Left cardiac atrium (tissue), 4 donors: Measurements from ENCODE around the gene PET117. TPM values are rescaled to one million over a fixed set of nuclear protein-coding genes. Genes with fewer than 3 reads are reported as not detected.
"Not testable (repeated sequence)": the region's sequence is repeated elsewhere in the genome, so short reads cannot be mapped to it uniquely, and the experiment has no call there.

Experiments used
- ATAC-seq, 2 donors: fragments of 200-7000 bp; cut with Tn5 transposase; one replicate each; pipeline ENCODE4 v1.9.1; 2020; ENCODE audit warnings: mild to moderate bottlenecking in 2 of 2, moderate library complexity in 2 of 2
- DNase-seq: peaks from one replicate; pipeline ENCODE4 v3.0.0-alpha.2; 2020
- intact Hi-C, 2 donors: fragments of 100-400 bp; cut with DNase I; formaldehyde crosslinking; loops; one replicate each; pipeline versions ENCODE4 v1.14.1 to v1.15.1; 2022 to 2023
- total RNA-seq, 2 donors: library from RNA; stranded (reverse); fragmentation: NEBNext Ultra II Directional; extraction: Animal tissue kit (Norgen Biotek cat#: 25700); gene quantifications; one replicate each; pipeline ENCODE4 v1.2.1, GENCODE V29; 2021
- donor health status: DM: no; HTN: yes; CAD: no.
- donor health status: DM: no; HTN: yes; CAD: no; lungs with severe emphysema.
- donor health status: DM: yes; HTN: yes; CAD: no.
- donor health status: Dilated cardiomyopathy.

PET117 gene
- total RNA-seq, 2 donors from 2014 or later, result 9.7 to 10.7 TPM

- ATAC-seq (no peak), DNase-seq (no peak)
- intact Hi-C loops, result loop anchor here in 1 of 2 donors (5.0 kb wide), 2 partner anchors 147 to 478 kb away; partner anchors contain the start of gene ZNF133
Observed at GRCh38 chr20:18139832-18140231, 2.2 kb downstream of the PET117 start.

- intact Hi-C loops, result no loop called here
- DNase-seq, result no peak
- ATAC-seq, result no peak
Observed at GRCh38 chr20:18144541-18145099, 7.0 kb downstream of the PET117 start.

DNA sequence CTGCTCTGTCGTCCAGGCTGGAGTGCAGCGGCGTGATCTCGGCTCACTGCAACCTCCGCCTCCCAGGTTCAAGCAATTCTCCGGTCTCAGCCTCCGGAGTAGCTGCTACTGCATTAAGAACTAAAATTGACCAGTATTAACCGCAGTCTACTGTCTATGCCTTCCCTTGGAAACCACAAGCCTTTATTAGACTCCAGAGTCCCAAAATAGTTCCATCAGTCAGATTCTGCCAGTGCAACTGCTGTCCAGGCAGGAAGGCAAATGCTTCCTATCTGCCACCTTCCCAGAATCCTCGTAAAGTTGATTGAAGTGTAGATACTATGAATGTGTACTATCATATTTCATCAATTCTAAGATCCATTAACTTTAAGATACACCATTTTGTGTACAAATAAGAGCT lies 16.7 kb downstream of the PET117 start:
- intact Hi-C loops, result no loop called here
- ATAC-seq (no peak), DNase-seq (no peak)

GRCh38 chr20:18156045-18156444 lies 18.4 kb downstream of the PET117 start:
- ATAC-seq (no peak), DNase-seq (no peak)
- intact Hi-C loops, result no loop called here

- no peak for ATAC-seq
- intact Hi-C loops, result no loop called here
- no peak for DNase-seq
Observed at GRCh38 chr20:18164356-18164755, 26.7 kb downstream of the PET117 start.

DNA sequence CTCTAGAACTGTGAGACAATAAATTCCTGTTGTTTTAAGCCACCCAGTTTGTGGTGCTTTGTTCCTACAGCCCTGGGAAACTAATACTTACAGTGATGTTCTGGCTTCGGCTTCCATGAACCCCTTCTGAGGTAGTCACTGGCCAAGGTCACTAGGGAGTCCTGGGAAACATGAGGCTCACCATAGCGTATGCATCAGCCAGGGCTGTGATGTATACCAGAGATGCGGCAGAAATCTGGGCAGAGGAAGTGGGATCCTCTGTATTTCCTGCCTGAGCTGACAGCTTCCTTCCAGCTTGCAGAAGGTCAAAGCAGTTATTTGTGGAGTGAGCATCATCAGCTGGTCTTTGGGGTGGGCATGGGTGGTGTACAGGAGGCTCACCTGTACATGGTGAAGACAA lies 27.9 kb downstream of the PET117 start:
- DNase-seq (no peak), ATAC-seq (no peak)
- intact Hi-C loops, result no loop called here

DNA sequence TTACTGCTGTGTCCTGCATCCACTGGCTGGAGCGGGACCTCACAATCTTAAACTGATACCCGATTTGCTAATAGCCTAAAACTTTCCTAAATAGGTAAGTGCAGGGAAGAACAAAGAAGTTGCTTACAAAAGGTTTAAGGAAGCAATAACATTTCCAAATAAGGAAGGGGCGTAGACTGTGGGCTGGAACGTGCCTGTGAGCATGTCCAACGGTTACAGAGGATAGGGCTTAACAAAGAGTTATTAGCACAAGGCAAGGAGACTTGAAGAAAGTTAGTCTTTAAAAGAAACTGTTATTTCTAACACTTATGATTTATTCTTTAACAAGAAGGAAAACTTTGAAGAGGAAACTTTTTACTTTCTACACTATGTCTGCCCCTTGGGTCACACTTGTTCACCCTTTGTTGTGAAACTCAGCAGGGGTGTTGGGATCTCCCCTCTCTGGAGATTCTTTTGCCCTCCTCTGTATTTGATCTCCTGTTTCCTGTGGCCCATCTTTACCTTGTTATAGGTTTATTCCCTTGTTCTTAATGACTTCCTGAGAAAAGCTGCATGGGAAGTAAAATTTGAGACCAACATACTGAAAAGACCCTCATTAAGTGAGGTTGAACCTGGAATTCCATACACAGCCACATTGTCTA lies 28.7 kb downstream of the PET117 start:
- ATAC-seq, result no peak
- intact Hi-C loops, result no loop called here
- no peak for DNase-seq

DNA sequence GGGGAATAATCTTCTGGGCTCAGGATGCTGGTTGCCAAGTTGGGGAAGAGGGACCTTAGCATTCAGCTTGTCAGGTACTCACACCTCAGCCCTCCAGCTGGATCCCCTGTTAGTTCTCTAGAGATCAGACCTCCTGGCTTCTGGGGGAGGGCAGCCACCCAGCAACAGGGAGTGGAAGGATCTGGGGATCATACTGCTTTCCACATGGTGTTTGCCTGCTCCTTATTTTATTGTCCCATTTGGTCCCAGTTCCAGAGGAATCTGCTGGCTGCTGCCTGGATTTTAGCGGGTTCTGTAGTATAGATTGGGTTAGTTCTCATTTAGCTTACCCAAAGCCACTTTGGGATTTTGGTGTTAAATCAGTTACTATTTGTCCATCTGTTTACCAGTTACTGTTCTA lies 29.3 kb downstream of the PET117 start:
- no peak for DNase-seq
- no peak for ATAC-seq
- intact Hi-C loops, result no loop called here

GRCh38 chr20:18172379-18172778 lies 34.7 kb downstream of the PET117 start:
- DNase-seq (no peak), ATAC-seq (no peak)
- intact Hi-C loops, result no loop called here

DNA sequence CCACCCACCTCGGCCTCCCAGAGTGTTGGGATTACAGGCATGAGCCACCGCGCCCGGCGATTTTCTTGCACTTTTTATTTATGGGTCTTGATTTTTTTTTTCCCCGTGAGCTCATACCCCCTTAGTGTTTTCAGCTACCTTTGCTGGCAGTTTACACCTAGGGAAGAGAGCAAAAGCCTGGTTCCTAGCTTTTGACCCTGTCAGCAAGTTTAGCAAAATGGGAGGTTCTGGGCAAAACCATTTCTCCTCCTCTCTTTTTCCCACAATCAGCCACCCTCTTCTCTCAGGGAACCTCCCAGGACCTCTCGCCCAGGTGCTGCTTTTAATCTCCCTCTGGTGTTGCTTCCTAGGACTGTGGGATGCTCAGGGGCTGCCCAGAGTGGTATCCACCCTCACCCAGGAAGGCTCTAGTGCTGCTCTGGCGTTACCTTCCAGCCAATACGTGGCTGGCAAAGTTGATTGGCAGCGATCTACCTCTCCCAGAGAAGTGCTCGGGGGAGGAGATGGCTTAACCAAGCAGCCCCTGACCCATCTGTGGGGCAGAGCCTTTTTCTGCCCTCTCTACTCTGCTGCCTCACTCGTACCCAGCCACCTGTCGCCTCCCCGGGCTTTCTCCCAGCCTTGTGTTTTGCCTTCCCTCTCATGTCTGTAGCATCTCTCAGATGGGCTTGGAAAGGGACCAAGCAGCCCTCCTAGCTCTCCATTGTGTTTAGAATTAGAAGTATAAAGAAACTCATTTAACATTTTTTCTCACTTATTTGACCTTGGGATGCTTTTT lies 37.4 kb downstream of the PET117 start:
- no peak for ATAC-seq
- intact Hi-C loops, result no loop called here
- no peak for DNase-seq

GRCh38 chr20:18176318-18176785 lies 38.7 kb downstream of the PET117 start:
- intact Hi-C loops, result no loop called here
- ATAC-seq, result no peak

DNA sequence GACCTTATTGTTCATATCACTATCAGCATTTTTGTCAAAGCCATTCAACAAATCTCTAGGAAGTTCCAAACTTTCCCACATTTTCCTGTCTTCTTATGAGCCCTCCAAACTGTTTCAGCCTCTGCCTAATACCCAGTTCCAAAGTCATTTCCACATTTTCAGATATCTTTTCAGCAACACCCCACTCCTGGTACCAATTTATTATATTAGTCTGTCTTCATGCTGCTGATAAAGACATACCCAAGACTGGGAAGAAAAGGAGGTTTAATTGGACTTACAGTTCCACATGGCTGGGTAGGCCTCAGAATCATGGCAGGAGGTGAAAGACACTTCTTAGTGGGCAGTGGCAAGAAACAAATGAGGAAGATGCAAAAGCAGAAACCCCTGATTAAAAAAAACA lies 42.7 kb downstream of the PET117 start:
- ATAC-seq, intact Hi-C loops, DNase-seq: not testable (repeated sequence)

More at GRCh38 chr20:18176318-18176785, 38.7 kb downstream of the PET117 start:
- DNase-seq, result no peak

DNA sequence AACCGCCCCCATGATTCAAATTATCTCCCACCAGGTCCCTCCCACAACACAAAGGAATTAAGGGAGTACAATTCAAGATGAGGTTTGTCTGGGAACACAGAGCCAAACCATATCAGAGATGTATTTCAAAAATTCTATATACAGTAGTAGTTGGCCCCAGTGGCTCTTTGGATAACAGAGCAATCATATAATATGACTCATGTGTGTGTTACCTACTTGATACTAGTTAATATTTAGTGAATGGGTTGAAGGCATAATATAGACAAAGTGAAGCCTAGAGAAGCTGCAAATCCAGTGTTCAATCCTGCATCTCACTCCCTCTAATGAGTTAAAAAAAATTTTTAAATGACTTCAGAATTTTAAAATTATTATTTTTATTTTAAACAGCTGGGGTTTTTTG lies 43.2 kb downstream of the PET117 start:
- ATAC-seq (no peak), DNase-seq (no peak)
- intact Hi-C loops, result no loop called here

- intact Hi-C loops, result no loop called here
- no peak for ATAC-seq
- DNase-seq, result no peak
Observed at GRCh38 chr20:18187020-18187419, 49.4 kb downstream of the PET117 start.

DNA sequence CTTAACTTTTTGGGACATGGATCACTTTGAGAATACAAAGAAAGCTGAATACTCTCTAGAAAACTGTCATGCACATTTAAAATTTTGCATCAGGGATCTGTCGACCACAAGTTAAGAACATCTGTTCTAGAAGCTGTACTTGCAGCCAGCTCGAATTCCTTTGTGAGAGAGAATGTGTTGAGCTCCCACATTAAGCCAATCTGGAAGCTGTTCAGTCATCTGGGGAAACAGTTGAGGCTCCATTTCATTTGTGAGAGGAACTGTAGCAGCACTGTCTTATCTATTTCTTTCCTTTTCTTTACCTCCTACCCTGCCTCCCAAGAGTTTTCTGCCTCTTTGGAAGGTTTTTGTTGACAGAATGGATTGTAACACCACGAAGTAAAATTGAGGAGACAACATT lies 50.8 kb downstream of the PET117 start:
- intact Hi-C loops, result no loop called here
- ATAC-seq (no peak), DNase-seq (no peak)

DNA sequence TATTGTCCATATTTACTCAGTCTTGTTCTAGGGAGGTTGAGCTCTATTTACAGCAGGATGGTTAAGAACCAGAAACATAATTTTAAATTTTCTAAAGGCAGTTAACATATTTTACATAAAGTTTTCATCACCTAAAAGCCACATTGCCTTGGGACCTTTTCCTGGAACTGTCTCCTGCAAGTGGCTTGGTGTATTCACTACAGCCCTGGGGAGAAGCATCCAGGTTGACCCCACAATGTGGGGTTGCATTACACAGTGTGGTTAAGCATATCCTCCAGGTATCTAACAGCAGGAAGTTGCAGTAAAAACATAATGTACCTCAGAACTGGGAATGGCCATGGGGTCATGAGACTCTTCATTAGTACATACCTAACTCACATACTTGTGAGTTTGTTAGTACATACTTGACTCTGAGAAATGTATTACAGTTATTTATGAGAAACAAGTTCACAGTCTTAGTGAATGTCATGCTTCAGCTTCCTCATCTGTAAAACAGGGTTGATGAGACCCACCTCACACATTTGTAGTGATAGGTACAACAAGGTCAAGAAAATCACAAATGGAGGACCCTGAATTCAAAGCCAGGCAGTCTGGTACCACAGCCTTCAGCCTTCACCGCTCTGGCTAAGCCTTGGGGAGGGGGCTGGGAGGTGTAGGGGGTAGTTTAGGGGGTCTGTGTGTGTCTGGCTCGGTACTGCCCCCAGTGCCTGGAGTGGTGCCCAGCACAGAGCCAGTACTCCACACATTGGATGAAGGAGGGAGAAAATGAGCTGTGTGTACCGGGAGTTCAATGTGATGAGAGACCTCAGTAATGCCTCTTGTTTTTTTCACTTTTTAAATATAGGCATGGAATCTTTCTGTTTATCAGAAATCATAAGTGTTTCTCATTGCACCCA lies 52.9 kb downstream of the PET117 start:
- intact Hi-C loops, result no loop called here
- no peak for ATAC-seq

DNA sequence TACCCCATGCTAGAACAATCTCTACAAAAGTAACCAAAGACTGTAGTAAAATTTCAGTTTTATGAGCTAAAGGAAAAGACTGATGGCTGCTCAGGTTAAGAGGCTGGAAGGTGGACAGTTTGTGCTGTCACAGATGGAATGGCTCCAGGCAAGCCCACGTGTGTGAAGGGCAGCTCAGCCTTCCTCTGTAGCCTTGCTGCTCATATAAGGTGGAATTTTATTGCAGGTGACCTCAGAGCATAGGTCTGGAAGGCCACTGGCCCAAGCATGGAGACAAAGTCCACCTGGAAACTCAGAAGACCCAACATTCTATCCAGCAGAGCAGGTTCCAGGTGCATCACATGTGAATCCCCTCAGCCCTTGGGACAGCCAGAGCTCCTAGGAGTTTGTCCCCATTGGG lies 53.6 kb downstream of the PET117 start:
- DNase-seq (no peak), ATAC-seq (no peak)
- intact Hi-C loops, result no loop called here

More for the DNA sequence above, 52.9 kb downstream of the PET117 start:
- DNase-seq, result no peak
